HFFc6 (cell line): ENCODE results near the gene SYT2. TPM values are rescaled to one million over a fixed set of nuclear protein-coding genes. Genes with fewer than 3 reads are reported as not detected.
"Not testable (repeated sequence)": the region's sequence is repeated elsewhere in the genome, so short reads cannot be mapped to it uniquely, and the experiment has no call there.

Experiments used
- DNase-seq: peaks from one replicate; pipeline ENCODE4 v3.0.0-alpha.2; 2018
- H3K27ac Mint-ChIP-seq: 2 replicates; pipeline ENCODE4 v1.8.0; 2020; ENCODE audit warnings: mild to moderate bottlenecking, mixed read lengths
- H3K27me3 Mint-ChIP-seq: 2 replicates; pipeline ENCODE4 v1.8.0; 2021; ENCODE audit warnings: mild to moderate bottlenecking, moderate library complexity, mixed read lengths; ENCODE audit not compliant: insufficient read depth
- H3K36me3 Mint-ChIP-seq: 2 replicates; pipeline ENCODE4 v1.8.0; 2021; ENCODE audit warnings: low read depth, mixed read lengths
- H3K4me1 Mint-ChIP-seq: 2 replicates; pipeline ENCODE4 v1.8.0; 2020; ENCODE audit warnings: low read depth, mixed read lengths
- H3K4me3 Mint-ChIP-seq: 2 replicates; pipeline ENCODE4 v1.8.0; 2020; ENCODE audit warnings: mild to moderate bottlenecking, moderate library complexity, mixed read lengths
- H3K9me3 Mint-ChIP-seq: 2 replicates; pipeline ENCODE4 v1.8.0; 2020; ENCODE audit warnings: mild to moderate bottlenecking, mixed read lengths
- total RNA-seq, 6 experiments: library from RNA; stranded (reverse); fragmentation: NEBNext Ultra II Directional; extraction: Animal tissue kit (Norgen Biotek cat#: 25700); gene quantifications; 2 replicates in 1 of 6; 3 replicates in 5 of 6; pipeline ENCODE4 v1.2.3, GENCODE V29; 2021
- TF ChIP-seq, protein P1 (sequence below): fragments of 200-600 bp; sonication (generic); IDR thresholded peaks from 2 replicates; pipeline ENCODE4 v1.5.0; 2021; ENCODE audit warnings: antibody characterized with exemption, mild to moderate bottlenecking

The SYT2 gene
- total RNA-seq, 6 experiments from 2014 or later: 0.03 TPM; not detected in 5

DNA sequence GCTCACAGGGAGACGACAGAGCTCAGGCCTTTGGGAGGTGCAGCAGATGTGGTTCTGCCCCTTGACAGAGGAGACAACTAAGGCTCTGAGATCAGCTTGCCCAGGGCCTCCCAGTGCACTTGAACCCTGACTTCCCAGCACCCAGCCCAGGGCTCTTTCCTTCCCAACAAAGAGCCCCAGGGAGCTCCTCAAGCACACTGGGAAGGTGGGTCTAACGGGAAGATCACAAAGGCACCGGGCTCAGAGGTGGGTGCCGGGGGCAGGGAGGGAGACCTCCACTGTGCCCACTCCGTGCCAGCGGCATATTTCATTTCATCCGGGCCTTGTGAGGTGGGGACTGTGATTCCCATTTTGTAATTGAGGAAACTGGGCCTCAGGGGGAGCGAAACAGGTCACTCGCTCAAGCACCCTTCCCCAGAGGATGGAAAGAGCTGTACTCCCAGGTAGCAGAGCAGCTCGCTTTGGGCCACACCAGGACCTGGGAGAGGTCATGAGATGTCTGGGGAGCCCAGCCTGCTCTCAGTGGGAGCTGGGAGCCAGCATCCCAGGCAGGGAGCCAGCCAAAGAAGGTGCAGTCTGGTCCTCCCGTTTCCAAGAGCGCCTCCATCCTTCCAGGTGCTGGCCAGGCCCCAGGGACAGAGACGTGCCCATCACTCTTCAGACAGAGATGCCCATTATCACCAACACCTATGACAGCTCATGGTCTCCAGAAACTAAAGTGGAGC lies 82.3 kb downstream of the SYT2 start:
- DNase-seq: no peak
- Mint-ChIP-seq H3K4me3 (no peak overlapping the region), H3K4me1 (peaks cover 6% of the 10 kb centered on the region; the same call in 1 of the 2 replicates), H3K9me3 (no peaks in the 10 kb centered on the region), H3K27me3 (peaks cover 27% of the 10 kb centered on the region), H3K36me3 (no peaks in the 10 kb centered on the region), H3K27ac (no peak overlapping the region)
- TF ChIP-seq, protein P1, sequence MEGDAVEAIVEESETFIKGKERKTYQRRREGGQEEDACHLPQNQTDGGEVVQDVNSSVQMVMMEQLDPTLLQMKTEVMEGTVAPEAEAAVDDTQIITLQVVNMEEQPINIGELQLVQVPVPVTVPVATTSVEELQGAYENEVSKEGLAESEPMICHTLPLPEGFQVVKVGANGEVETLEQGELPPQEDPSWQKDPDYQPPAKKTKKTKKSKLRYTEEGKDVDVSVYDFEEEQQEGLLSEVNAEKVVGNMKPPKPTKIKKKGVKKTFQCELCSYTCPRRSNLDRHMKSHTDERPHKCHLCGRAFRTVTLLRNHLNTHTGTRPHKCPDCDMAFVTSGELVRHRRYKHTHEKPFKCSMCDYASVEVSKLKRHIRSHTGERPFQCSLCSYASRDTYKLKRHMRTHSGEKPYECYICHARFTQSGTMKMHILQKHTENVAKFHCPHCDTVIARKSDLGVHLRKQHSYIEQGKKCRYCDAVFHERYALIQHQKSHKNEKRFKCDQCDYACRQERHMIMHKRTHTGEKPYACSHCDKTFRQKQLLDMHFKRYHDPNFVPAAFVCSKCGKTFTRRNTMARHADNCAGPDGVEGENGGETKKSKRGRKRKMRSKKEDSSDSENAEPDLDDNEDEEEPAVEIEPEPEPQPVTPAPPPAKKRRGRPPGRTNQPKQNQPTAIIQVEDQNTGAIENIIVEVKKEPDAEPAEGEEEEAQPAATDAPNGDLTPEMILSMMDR: no peak

DNA sequence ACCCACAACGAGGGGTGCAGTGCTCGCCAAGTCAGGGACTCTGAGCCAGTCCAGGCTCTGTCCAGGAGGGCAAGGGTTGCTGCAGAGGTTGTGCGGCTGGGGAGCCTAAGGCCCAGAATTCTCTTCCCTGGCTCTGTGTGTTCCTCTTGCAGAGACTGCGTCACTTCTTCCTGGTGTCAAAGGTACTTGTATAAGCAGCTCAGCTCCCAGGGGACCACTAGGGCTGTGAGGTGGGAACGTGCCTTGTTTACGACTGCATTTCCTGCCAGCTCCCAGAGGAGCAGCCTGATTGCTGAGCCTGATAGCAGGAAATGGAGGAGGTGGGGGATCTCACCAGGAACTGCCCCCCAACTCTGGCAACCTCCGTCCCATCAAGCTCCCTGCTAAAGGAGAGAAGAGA lies 83.2 kb downstream of the SYT2 start:
- H3K4me3 Mint-ChIP-seq, DNase-seq, H3K36me3 Mint-ChIP-seq, H3K9me3 Mint-ChIP-seq, H3K27ac Mint-ChIP-seq: not testable (repeated sequence)
- Mint-ChIP-seq H3K27me3 (peaks cover 21% of the 10 kb centered on the region), H3K4me1 (peaks cover 10% of the 10 kb centered on the region; the same call in 1 of the 2 replicates)

DNA sequence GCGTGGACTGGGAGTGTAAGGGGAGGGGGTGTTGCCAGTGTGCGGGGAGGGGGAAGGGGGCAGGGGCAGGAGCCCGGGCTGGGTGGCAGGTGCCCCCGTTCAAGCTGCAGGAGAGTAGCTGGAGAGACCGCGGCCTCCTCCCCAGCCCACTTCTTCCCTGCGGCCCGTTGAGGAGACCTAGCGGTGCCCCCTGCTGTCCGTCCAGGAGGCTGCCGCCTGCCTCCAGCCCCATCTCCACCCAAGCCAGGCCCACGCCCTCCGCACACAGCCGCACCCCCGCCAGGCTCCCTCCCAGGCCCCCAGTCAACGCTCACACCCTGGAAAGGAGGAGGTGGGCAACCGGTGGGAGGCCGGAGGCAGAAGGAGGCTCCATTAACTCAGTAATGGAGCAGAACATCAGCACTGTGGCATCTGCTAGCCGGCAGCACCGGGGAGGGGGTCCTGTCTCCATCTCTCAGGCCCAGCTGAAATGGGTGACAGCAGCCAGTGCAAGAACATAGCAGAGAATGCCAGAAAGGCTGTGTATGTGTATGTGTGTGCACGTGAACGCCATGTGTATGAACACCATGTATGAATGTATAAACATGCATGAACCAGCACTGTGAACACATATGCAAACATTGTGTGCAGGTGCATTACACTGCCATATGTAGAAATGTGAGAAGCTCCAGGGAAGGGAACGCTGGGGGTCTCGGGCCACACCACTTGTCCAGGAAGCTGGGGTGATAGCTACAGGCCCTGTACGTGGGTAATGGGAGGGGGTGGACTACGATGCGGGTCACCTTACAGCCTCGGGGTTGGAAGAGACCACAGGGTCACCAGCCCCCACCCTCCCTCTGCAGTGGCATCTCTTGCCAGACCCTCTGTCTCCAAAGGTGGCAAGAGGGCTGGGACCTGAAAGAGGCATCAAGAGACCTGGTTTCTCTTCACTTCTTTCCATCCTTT lies 84.6 kb downstream of the SYT2 start:
- Mint-ChIP-seq H3K4me1 (peaks cover 10% of the 10 kb centered on the region; the same call in 1 of the 2 replicates), H3K27me3 (peaks cover 8% of the 10 kb centered on the region), H3K27ac (no peak overlapping the region), H3K9me3 (no peaks in the 10 kb centered on the region), H3K36me3 (no peaks in the 10 kb centered on the region), H3K4me3 (no peak overlapping the region)
- TF ChIP-seq, protein P1: peak; percentile 77
- peak; percentile 44 for DNase-seq

DNA sequence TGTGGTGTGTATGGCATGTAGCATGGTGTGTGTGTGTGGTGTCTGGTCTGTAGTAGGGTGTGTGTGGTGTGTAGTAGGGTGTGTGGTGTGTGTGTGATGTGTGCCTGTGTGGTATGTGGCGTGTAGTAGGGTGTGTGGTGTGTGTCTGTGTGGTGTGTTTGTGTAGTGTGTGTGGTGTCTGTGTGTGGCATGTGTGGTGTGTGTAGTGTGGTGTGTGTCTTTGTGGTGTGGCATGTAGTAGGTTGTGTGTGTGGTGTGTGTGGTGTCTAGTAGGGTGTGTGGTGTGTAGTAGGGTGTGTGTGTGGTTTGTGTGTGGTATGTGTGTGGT lies 85.5 kb downstream of the SYT2 start:
- Mint-ChIP-seq H3K27ac (no peak overlapping the region), H3K27me3 (peaks cover 5% of the 10 kb centered on the region), H3K4me1 (peaks cover 10% of the 10 kb centered on the region; the same call in 1 of the 2 replicates), H3K9me3 (no peaks in the 10 kb centered on the region), H3K36me3 (no peaks in the 10 kb centered on the region), H3K4me3 (no peak overlapping the region)
- TF ChIP-seq, protein P1: no peak
- no peak for DNase-seq

DNA sequence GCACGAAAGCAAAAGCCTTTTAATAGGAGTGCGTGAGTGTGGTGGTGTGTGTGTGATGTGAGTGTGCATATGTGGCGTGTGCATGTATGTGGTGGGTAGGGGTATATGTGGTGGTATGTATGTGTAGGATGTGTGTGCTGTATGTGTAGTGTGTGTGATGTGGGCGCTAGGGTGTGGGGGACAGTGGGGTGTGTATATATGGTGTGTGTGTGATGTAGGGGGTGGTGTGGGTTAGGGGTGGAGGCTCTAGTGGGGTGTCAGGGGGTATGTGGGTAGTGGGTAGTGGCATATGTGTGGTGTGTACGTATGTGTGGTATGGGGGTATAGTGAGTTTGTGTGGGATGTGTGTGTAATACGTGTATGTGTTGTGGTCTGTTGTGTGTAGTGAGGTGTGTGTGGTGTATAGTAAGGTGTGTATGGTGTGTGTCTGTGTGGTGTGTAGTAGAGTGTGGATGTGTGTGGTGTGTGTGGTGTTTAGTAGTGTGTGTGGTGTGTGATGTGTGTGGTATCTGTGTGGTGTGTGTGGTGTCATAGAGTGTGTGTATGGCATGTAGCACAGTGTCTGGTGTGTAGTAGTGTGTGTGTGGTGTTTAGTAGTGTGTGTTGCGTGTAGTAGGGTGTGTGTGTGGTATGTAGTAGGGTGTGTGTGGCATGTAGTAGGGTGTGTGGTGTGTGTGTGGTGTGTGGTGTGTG lies 86.0 kb downstream of the SYT2 start:
- peaks cover 4% of the 10 kb centered on the region for H3K27me3 Mint-ChIP-seq
- TF ChIP-seq, protein P1: no peak
- H3K36me3 Mint-ChIP-seq: no peaks in the 10 kb centered on the region
- DNase-seq: no peak
- no peaks in the 10 kb centered on the region for H3K9me3 Mint-ChIP-seq
- no peak overlapping the region for H3K4me3 Mint-ChIP-seq
- H3K27ac Mint-ChIP-seq: no peak overlapping the region
- H3K4me1 Mint-ChIP-seq: peaks cover 14% of the 10 kb centered on the region

DNA sequence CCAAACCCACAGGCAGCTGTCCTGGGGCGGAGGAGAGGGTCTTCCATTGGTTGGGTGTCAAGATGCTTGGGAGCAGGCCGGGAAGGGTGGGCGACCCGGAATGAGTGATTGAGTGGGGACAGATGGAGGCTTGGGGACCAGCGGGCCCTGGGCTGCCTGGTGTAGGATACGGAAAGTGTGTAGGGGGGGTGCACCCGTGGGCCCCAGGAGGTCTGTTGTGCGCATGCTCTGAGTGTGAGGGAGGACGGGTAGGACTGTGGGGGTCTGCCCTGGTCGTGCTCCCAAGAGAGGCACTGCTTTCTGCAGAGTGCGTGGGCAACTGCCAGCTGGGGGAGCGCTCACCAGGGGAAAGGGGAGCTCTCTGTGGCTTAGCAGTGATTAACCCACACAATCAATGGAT lies 86.8 kb downstream of the SYT2 start:
- peaks cover 22% of the 10 kb centered on the region for H3K4me1 Mint-ChIP-seq
- not testable (repeated sequence) for H3K4me3 Mint-ChIP-seq, DNase-seq, H3K27me3 Mint-ChIP-seq, H3K9me3 Mint-ChIP-seq, H3K36me3 Mint-ChIP-seq
- peak overlapping the region; percentile 9; the same call in 1 of the 2 replicates for H3K27ac Mint-ChIP-seq
